GM18507 (cell line): ENCODE measurements around the gene STK10.

Experiments
- DNase-seq: peaks from one replicate; pipeline ENCODE4 v3.0.0; 2011; ENCODE audit warnings: low read depth; ENCODE audit not compliant: insufficient read length; ENCODE audit errors: extremely low spot score
- FAIRE-seq: peaks from 2 replicates; lab custom pipeline; 2011; peaks lifted over from hg19 to GRCh38; lab: Jason Lieb, UNC

Gene STK10

GRCh38 chr5:172098046-172098445 lies 90.0 kb downstream of the STK10 start:
- DNase-seq (no peak), FAIRE-seq (no peak)

DNA sequence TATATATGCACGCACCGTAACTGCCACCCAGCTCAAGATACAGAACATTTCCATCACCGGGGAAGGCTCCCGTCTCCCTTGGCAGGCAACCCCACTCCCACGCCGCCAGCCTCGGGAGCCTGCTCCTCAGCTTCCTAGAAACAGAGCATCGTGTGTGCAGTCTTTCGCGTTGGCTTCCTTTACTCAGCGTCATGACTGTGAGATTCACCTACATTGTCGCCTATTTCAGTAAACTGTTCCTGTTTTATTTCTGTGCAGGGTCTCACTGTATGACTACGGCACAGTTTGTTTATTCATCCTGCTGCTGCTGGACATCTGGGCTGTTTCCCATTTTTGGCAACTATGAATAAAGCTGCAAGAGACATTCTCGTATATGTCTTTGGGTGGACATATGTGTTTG lies 90.7 kb downstream of the STK10 start:
- FAIRE-seq = no peak
- no peak for DNase-seq

DNA sequence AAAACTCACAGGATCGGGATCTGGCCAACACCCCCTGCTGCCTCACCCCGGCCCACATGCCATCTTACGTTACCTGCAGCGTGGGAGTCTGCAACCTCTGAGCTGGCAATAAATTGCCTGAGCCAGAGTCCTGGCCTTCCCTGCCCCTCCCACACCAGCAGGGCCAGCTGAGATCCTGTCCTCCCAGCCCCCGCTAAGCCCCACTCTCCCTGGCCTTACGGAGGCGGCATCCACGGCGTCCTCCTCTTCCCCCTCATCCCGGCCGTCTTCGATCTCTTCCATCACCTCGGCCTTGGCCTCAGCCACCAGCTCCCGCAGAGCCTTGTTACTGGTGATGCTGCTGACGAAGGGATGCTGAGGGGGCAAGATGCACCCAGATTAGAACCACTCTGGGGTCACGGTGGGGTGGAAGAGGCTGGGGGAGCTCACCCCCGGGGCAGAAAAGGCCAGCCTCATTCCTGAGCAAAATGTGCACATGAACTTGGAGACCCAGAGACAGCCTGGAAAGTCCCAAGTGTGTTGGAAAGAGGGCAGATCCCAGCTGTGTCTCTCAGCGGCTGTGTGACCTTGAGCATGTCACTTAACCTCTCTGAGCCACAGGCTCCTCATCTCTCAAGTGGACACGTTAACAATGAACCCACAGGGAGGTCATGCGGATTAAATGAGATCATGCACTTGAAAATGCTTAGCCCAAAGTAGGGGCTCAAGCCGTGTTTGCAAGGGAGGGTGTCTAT lies 91.7 kb downstream of the STK10 start:
- FAIRE-seq (no peak), DNase-seq (no peak)

- no peak for FAIRE-seq
- DNase-seq = no peak
Measured at GRCh38 chr5:172095368-172096206, 92.4 kb downstream of the STK10 start.

DNA sequence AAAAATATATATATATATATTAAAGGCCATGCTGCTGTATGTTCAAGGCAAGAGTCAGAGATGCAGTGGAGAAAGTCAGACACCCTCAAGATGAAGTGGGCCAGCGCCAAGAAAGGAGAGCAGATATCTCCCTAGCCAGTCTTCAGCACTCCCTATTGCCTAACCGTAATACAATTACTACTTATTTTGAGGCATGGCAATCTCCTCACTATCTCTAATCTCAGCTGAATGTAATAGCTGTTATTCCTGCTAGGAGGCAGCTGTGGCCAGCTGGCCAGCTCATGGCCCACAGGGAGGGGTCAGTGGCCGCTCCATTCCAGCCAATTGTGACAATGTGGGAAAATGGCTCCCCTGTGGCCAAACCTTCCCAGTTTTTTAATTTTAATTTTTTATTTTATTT lies 94.1 kb downstream of the STK10 start:
- DNase-seq (no peak), FAIRE-seq (no peak)

DNA sequence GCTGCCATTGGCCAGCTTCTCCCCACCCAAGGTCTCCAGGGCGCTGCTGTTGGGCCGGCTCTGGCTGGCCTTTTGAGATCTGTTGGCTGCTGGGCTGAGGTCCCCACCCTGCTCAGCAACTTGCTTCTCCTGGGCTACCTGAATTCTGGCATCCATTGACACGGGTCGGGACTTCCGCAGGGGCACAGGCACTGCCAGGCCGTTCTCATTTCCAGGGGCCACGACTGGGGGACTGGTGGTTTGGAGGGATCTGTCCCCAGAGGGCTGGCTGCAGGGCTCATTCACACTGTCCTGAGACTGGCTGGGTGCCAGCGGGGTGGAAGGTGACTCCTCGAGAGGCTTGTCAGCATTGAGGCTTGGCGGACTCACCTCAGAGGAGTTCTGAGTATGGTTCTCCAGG lies 94.5 kb downstream of the STK10 start:
- FAIRE-seq (no peak), DNase-seq (no peak)

DNA sequence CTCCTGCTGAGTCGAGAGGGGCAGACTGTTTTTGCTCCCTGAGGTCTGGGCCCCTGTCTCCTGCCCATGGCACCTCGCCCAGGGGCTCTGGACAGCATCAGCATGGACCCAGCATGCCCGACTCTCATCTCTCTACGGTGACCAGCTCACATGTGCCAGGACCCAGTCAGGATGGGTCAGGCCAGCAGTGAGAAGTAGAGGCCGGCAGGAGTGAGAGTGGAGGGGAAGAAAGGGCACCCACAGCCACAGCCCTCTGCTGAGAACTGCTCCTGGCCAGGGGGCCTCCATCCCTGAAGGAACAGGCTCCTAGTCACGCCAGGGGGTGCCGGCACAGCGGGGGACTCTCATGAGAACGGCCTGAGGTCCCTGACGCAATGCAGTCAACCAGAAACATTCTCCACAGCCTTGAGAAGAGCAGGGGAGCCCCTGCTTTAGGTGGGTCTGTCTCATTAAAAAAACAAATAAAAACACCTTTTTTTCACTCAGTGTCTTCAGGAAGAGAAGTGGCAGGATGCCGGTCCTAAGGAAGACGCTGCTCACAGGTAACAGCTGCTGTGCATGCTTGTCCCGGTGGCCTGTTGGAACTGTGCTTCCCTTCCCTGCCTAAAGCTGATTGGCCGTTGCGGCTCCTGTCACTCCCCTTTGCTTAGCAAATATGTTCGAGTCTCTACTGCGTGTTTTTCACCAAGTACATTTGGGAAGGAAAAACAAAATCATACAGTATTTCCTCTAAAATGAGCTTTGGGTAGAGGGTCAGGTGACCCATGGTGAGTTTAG lies 95.9 kb downstream of the STK10 start:
- FAIRE-seq (no peak), DNase-seq (no peak)

- FAIRE-seq (no peak), DNase-seq (no peak)
Measured at GRCh38 chr5:172090976-172091547, 97.0 kb downstream of the STK10 start.

DNA sequence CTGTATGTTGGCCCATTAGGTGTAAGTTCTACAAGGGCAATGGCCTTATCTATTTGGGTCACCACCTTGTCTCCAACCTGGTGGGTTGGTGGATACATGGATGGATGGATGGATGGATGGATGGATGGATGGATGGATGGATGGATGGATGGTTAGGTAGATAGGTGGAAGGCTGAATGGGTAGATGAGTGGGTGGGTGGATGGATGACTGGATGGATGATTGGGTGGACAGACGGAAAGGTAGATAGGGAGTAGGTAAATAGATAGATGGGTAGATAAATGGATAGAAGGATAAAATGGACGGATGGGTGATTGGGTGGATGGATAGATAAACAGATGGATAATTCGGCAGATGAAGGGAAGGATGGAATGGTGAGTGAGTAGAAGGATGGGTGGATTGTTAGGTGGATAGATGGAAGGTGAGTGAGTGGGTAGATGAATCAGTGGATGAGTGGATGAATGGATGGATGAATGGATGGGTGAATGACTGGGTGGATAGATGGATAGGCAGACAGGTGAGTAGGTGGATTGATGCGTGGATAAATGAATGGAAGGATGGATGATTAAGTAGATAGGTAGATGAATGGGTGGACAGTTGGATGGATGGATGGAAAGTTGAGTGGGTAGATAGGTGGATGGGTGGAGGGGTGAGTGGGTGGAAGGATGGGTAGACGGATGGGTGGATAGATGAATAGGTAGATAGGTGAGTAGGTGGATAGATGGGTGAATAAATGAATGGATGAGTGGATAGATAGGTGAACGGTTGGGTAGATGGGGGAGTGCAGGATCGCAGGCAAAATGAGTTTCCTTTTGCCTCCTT lies 98.5 kb downstream of the STK10 start:
- FAIRE-seq (no peak), DNase-seq (no peak)

- DNase-seq (no peak), FAIRE-seq (no peak)
Measured at GRCh38 chr5:172088801-172089200, 99.2 kb downstream of the STK10 start.

- DNase-seq = no peak
- no peak for FAIRE-seq
Measured at GRCh38 chr5:172086194-172086975, 101.6 kb downstream of the STK10 start.

DNA sequence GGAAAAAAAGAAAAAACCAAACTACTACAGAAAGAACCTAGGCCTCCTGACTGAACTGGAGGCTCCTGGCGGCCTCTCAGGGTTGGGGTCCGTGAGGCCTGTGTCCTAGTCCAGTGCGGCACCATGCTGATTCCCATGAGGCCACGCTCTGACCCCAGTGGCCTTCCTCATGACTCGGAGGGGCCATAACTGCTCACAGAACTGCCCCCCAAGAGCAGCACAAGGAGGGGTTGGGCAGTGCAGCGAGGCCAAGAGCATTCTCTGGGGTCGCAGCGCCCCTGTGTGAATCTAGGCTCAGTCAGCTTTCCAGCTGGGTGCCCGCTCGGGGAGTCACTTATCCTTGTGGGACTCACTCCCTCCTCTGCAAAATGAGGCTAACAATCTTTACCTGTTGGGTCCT lies 102.3 kb downstream of the STK10 start:
- FAIRE-seq (no peak), DNase-seq (no peak)

DNA sequence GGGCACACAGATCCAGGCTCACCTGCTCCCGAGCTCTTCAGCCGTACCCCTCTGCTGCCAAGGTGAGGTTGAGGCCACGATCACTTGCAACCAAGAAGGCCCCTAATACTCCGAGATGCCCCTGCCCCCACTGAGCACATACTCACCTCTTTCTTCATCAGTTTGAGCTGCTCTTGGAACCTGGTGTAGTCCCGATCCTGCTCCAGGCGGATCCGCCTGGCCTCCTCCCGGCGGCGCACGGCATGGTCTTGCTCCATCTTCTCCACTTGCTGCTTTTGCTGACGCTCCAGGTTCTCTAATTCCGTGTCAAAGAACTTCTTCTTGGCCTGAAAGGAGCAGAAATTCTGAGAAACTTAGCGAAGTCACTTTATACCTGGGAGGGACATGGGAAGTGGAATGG lies 105.8 kb downstream of the STK10 start:
- DNase-seq (no peak), FAIRE-seq (no peak)

- FAIRE-seq (no peak), DNase-seq (no peak)
Measured at GRCh38 chr5:172079876-172080275, 108.1 kb downstream of the STK10 start.

DNA sequence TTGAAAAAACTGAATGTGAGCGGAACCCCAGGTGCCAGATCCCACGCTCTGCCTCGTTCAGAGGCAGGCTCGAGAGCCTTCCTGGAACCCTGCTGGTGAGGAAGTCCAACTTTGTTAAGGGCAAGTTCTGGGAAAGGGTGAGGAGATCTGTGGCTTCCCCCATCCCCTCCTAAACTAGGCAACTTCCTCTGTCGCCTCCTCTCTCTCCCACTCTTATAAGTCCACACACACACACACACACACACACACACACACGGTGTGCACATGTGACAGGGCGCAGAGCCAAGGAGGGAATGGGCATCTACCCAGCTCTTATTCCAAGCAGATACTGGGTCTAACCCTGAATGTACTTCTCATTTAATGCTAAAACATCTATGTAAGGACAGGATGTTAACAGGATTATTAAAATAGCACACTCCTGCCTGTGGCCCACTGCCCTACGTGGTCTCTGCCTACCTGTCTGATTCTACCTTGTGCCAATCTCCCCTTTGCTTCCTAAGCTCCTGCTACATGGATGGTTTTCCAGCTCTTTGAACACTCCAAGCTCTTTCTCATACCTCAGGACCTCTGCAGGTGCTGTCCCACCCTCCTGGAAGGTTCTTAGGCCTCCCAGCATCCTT lies 109.2 kb downstream of the STK10 start:
- DNase-seq (no peak), FAIRE-seq (no peak)

DNA sequence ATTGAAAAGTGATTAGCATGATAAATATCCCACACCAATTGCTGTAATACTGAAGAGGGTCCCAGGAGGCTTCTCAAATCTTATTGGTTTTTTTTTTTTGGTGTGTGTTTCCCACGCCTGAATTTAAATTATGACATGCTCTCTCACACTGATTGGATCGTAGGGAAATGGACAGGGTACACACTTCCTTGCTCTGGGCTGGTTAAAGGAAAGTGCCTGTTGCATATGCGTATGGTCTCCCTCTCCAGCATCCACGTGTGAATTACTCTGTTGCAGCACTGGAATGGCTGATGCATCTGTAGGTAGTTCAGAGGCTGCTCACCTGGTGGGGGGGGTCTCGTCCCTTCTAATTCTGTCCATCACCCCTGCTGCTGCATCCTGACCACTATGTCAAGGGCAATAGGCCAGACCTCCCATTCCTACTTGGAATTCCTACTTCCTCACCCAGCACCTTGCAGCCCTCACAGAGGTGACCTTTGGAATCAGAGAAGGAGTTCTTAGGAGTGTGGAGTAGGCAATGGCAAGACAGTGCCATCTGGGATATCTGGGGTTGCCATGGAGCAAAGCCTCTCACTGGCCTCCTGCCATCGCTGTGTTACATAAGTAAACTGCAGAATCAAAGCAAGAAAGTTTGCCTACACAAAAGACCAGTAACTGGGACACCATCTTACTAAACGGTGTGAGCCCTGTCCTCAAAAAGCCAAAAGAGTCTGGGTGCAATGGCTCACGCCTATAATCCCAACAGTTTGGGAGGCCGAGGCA lies 110.2 kb downstream of the STK10 start:
- DNase-seq = no peak
- FAIRE-seq = no peak

DNA sequence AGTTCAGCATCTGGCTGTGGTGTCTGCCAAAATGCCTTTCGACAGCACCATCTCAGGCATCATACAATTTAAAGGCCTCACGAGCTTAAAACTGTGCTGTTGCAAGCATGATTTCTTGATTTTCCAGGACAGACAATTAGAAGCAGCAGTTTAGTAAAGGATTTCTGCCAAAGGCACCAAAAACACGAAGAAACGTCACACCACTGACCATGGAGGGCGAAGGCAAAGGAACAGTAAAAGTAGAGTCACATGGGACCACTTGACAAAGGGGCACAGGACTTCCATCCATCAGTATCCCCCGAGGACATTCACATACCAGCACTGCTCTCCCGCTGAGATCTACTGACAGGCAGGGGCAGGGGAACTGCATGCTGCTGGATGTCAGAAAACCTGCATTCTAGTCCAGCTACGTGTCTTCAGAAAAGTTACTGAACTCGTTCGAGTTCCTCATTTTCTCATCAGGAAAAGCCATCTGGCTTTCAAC lies 111.2 kb downstream of the STK10 start:
- DNase-seq (no peak), FAIRE-seq (no peak)
